22Rv1 (cell line): ENCODE data around the gene VIPAS39.

Experiments
- H3K27ac ChIP-seq: fragments of 450-650 bp; 2 replicates; pipeline ENCODE4 v1.5.1; 2017
- CTCF ChIP-seq: fragments of 450-650 bp; IDR thresholded peaks from 2 replicates; pipeline ENCODE4 v1.5.1; 2017; ENCODE audit warnings: mild to moderate bottlenecking
- ZFX ChIP-seq: fragments of 450-650 bp; IDR thresholded peaks from 2 replicates; pipeline ENCODE4 v1.6.1; 2017; ENCODE audit warnings: antibody characterized with exemption, borderline replicate concordance

The VIPAS39 gene

GRCh38 chr14:77403768-77404167, 53.6 kb downstream of the VIPAS39 start:
- no peak for TF ChIP-seq ZFX
- no peak for TF ChIP-seq CTCF
- no peak overlapping the region for H3K27ac ChIP-seq

GRCh38 chr14:77400216-77400615, 57.2 kb downstream of the VIPAS39 start:
- TF ChIP-seq CTCF, result no peak
- no peak for TF ChIP-seq ZFX
- no peak overlapping the region for H3K27ac ChIP-seq

- TF ChIP-seq ZFX, result no peak
- no peak for TF ChIP-seq CTCF
These were observed 67.2 kb downstream of the VIPAS39 start for GRCh38 chr14:77390188-77390587.

GRCh38 chr14:77378701-77379100, 78.7 kb downstream of the VIPAS39 start:
- no peak for TF ChIP-seq CTCF
- H3K27ac ChIP-seq, result no peak overlapping the region

More at GRCh38 chr14:77390188-77390587, 67.2 kb downstream of the VIPAS39 start:
- peak overlapping the region; percentile 72 for H3K27ac ChIP-seq

- peak overlapping the region; percentile 87 for H3K27ac ChIP-seq
- TF ChIP-seq CTCF, result no peak
- no peak for TF ChIP-seq ZFX
These were observed 79.9 kb downstream of the VIPAS39 start for GRCh38 chr14:77377502-77377844.

- no peak for TF ChIP-seq ZFX
- TF ChIP-seq CTCF, result peak; percentile 33; the same call in 1 of the 2 replicates
- peak within 1 kb of the TSS; percentile 87 for H3K27ac ChIP-seq
These were observed 80.5 kb downstream of the VIPAS39 start, which contains the start of the genes SAMD15 and TMED8 for GRCh38 chr14:77376771-77377501. Gene SAMD15, plus strand, starts transcription at chr14:77377379. Its CDS starts 40 bp downstream, at chr14:77377419. Gene TMED8, minus strand, starts transcription at chr14:77377094. Its CDS starts 41 bp downstream, at chr14:77377053.
